ENCODE measurements around the gene OR10K2. TPM values are rescaled to one million over a fixed set of nuclear protein-coding genes. Genes with fewer than 3 reads are reported as not detected.

The OR10K2 gene
- polyA plus RNA-seq (2013, experiment 1 of 2) = not detected
- not detected for polyA plus RNA-seq (2013, experiment 2 of 2)

- Histone ChIP-seq H4K8ac (ENCODE audit: low read depth, low read length) (no peak within 1 kb of the TSS), H3K9ac (ENCODE audit: low read depth, low read length, poor library complexity) (no peak within 1 kb of the TSS), H2AFZ (ENCODE audit: low read length) (no peak within 1 kb of the TSS), H2BK120ac (ENCODE audit: low read depth, low read length) (no peak within 1 kb of the TSS), H3K9me3 (replicated peaks in 1 of 2; ENCODE audit: control insufficient read depth in 2 of 2, insufficient read depth in 1 of 2, low read depth in 1 of 2, low read length in 2 of 2) (no peaks in the 10 kb centered on the region), H3K4me2 (ENCODE audit: insufficient read depth, low read length, poor library complexity, severe bottlenecking) (no peak within 1 kb of the TSS), H2BK5ac (ENCODE audit: low read length) (no peak within 1 kb of the TSS), H3K36me3 (replicated peaks in 1 of 2; ENCODE audit: control insufficient read depth in 2 of 2, insufficient read depth in 2 of 2, low read length in 2 of 2) (no peaks in the 10 kb centered on the region), H3K4me1 (ENCODE audit: control insufficient read depth in 2 of 2, insufficient read depth in 1 of 2, low read depth in 1 of 2, low read length in 2 of 2) (no peaks in the 10 kb centered on the region), H3K23ac (ENCODE audit: low read depth, low read length, poor library complexity) (no peak within 1 kb of the TSS), H2BK12ac (ENCODE audit: low read length) (no peak within 1 kb of the TSS), H4K91ac (ENCODE audit: low read depth, low read length, poor library complexity) (no peak within 1 kb of the TSS), H3K4me3 (ENCODE audit: low read length in 2 of 2) (no peak within 1 kb of the TSS), H2AK5ac (ENCODE audit: low read depth, low read length) (no peak within 1 kb of the TSS), H3K27me3 (ENCODE audit: control insufficient read depth in 3 of 3, insufficient read depth in 3 of 3, low read depth in 1 of 3, low read length in 3 of 3) (no peaks in the 10 kb centered on the region), H3K18ac (ENCODE audit: low read length) (no peak within 1 kb of the TSS), H2BK15ac (ENCODE audit: low read length) (no peak within 1 kb of the TSS), H3K79me1 (ENCODE audit: low read depth, low read length) (no peaks in the 10 kb centered on the region), H3K4ac (ENCODE audit: low read length) (no peak within 1 kb of the TSS), H3K14ac (ENCODE audit: low read length) (no peak within 1 kb of the TSS), H3K27ac (replicated peaks; ENCODE audit: low read length) (no peak within 1 kb of the TSS)
- WGBS, 2 donors (ENCODE audit: extremely low coverage in 2 of 2, insufficient read length in 2 of 2, insufficient replicate concordance in 1 of 2) = no CpG with 5 or more reads among the region's 1 CpG
- DNase-seq (ENCODE audit: low spot score) = no peak
Observed at GRCh38 chr1:158426137-158426536, at the start of gene OR10K2. Gene OR10K2 (minus strand): TSS chr1:158426237. CDS start chr1:158420866, 5,371 bp downstream.

GRCh38 chr1:158471920-158472319 is 45.9 kb upstream of the OR10K2 start, which contains the start of gene OR10R2:
Gene OR10R2 (plus strand): TSS chr1:158472220. CDS start chr1:158472326, 106 bp downstream.
- Histone ChIP-seq H2AK5ac (ENCODE audit: low read depth, low read length) (no peak within 1 kb of the TSS), H4K91ac (ENCODE audit: low read depth, low read length, poor library complexity) (no peak within 1 kb of the TSS), H3K9ac (ENCODE audit: low read depth, low read length, poor library complexity) (no peak within 1 kb of the TSS), H4K8ac (ENCODE audit: low read depth, low read length) (no peak within 1 kb of the TSS), H3K27me3 (ENCODE audit: control insufficient read depth in 3 of 3, insufficient read depth in 3 of 3, low read depth in 1 of 3, low read length in 3 of 3) (no peaks in the 10 kb centered on the region), H3K36me3 (replicated peaks in 1 of 2; ENCODE audit: control insufficient read depth in 2 of 2, insufficient read depth in 2 of 2, low read length in 2 of 2) (no peaks in the 10 kb centered on the region), H3K4me1 (ENCODE audit: control insufficient read depth in 2 of 2, insufficient read depth in 1 of 2, low read depth in 1 of 2, low read length in 2 of 2) (no peaks in the 10 kb centered on the region), H2BK12ac (ENCODE audit: low read length) (no peak within 1 kb of the TSS), H3K14ac (ENCODE audit: low read length) (no peak within 1 kb of the TSS), H3K27ac (replicated peaks; ENCODE audit: low read length) (no peak within 1 kb of the TSS), H3K18ac (ENCODE audit: low read length) (no peak within 1 kb of the TSS), H3K4me2 (ENCODE audit: insufficient read depth, low read length, poor library complexity, severe bottlenecking) (no peak within 1 kb of the TSS), H3K23ac (ENCODE audit: low read depth, low read length, poor library complexity) (no peak within 1 kb of the TSS), H2AFZ (ENCODE audit: low read length) (no peak within 1 kb of the TSS), H3K9me3 (replicated peaks in 1 of 2; ENCODE audit: control insufficient read depth in 2 of 2, insufficient read depth in 1 of 2, low read depth in 1 of 2, low read length in 2 of 2) (no peaks in the 10 kb centered on the region), H3K4me3 (ENCODE audit: low read length in 2 of 2) (no peak within 1 kb of the TSS), H2BK120ac (ENCODE audit: low read depth, low read length) (no peak within 1 kb of the TSS), H3K79me1 (ENCODE audit: low read depth, low read length) (no peaks in the 10 kb centered on the region), H3K4ac (ENCODE audit: low read length) (no peak within 1 kb of the TSS), H2BK5ac (ENCODE audit: low read length) (no peak within 1 kb of the TSS), H2BK15ac (ENCODE audit: low read length) (no peak within 1 kb of the TSS)
- DNase-seq (ENCODE audit: low spot score) = no peak

GRCh38 chr1:158461534-158461933 is 35.5 kb upstream of the OR10K2 start, which contains the start of gene OR10K1:
Gene OR10K1 (plus strand): TSS chr1:158461834. CDS start chr1:158465562, 3,728 bp downstream.
- WGBS, 2 donors (ENCODE audit: extremely low coverage in 2 of 2, insufficient read length in 2 of 2, insufficient replicate concordance in 1 of 2) = no CpG with 5 or more reads among the region's 2 CpGs
- Histone ChIP-seq H3K23ac (ENCODE audit: low read depth, low read length, poor library complexity) (no peak within 1 kb of the TSS), H2BK12ac (ENCODE audit: low read length) (no peak within 1 kb of the TSS), H2AFZ (ENCODE audit: low read length) (no peak within 1 kb of the TSS), H3K36me3 (replicated peaks in 1 of 2; ENCODE audit: control insufficient read depth in 2 of 2, insufficient read depth in 2 of 2, low read length in 2 of 2) (no peaks in the 10 kb centered on the region), H3K4me1 (ENCODE audit: control insufficient read depth in 2 of 2, insufficient read depth in 1 of 2, low read depth in 1 of 2, low read length in 2 of 2) (no peaks in the 10 kb centered on the region), H3K4ac (ENCODE audit: low read length) (no peak within 1 kb of the TSS), H3K79me1 (ENCODE audit: low read depth, low read length) (no peaks in the 10 kb centered on the region), H2BK15ac (ENCODE audit: low read length) (no peak within 1 kb of the TSS), H3K27me3 (ENCODE audit: control insufficient read depth in 3 of 3, insufficient read depth in 3 of 3, low read depth in 1 of 3, low read length in 3 of 3) (no peaks in the 10 kb centered on the region), H2AK5ac (ENCODE audit: low read depth, low read length) (no peak within 1 kb of the TSS), H2BK120ac (ENCODE audit: low read depth, low read length) (no peak within 1 kb of the TSS), H3K9me3 (replicated peaks in 1 of 2; ENCODE audit: control insufficient read depth in 2 of 2, insufficient read depth in 1 of 2, low read depth in 1 of 2, low read length in 2 of 2) (no peaks in the 10 kb centered on the region), H2BK5ac (ENCODE audit: low read length) (no peak within 1 kb of the TSS), H4K91ac (ENCODE audit: low read depth, low read length, poor library complexity) (no peak within 1 kb of the TSS), H3K14ac (ENCODE audit: low read length) (no peak within 1 kb of the TSS), H3K27ac (replicated peaks; ENCODE audit: low read length) (no peak within 1 kb of the TSS), H4K8ac (ENCODE audit: low read depth, low read length) (no peak within 1 kb of the TSS), H3K4me2 (ENCODE audit: insufficient read depth, low read length, poor library complexity, severe bottlenecking) (no peak within 1 kb of the TSS), H3K18ac (ENCODE audit: low read length) (no peak within 1 kb of the TSS), H3K4me3 (ENCODE audit: low read length in 2 of 2) (no peak within 1 kb of the TSS), H3K9ac (ENCODE audit: low read depth, low read length, poor library complexity) (no peak within 1 kb of the TSS)
- no peak for DNase-seq (ENCODE audit: low spot score)

GRCh38 chr1:158458263-158458662 is 32.2 kb upstream of the OR10K2 start:
- H3K79me1 ChIP-seq (ENCODE audit: low read depth, low read length) = no peaks in the 10 kb centered on the region
- no peak for DNase-seq (ENCODE audit: low spot score)
- H2BK120ac ChIP-seq (ENCODE audit: low read depth, low read length) = no peak overlapping the region
- H3K9ac ChIP-seq (ENCODE audit: low read depth, low read length, poor library complexity) = no peak overlapping the region
- H3K27ac ChIP-seq (replicated peaks; ENCODE audit: low read length) = no peak overlapping the region
- no peak overlapping the region for H2BK15ac ChIP-seq (ENCODE audit: low read length)
- no peaks in the 10 kb centered on the region for H3K36me3 ChIP-seq (replicated peaks in 1 of 2; ENCODE audit: control insufficient read depth in 2 of 2, insufficient read depth in 2 of 2, low read length in 2 of 2)
- no peak overlapping the region for H3K4me3 ChIP-seq (ENCODE audit: low read length in 2 of 2)
- H3K4me2 ChIP-seq (ENCODE audit: insufficient read depth, low read length, poor library complexity, severe bottlenecking) = no peak overlapping the region
- no peak overlapping the region for H3K23ac ChIP-seq (ENCODE audit: low read depth, low read length, poor library complexity)
- no peak overlapping the region for H4K8ac ChIP-seq (ENCODE audit: low read depth, low read length)
- no peak overlapping the region for H3K4ac ChIP-seq (ENCODE audit: low read length)
- no peak overlapping the region for H3K18ac ChIP-seq (ENCODE audit: low read length)
- no peaks in the 10 kb centered on the region for H3K27me3 ChIP-seq (ENCODE audit: control insufficient read depth in 3 of 3, insufficient read depth in 3 of 3, low read depth in 1 of 3, low read length in 3 of 3)
- H3K14ac ChIP-seq (ENCODE audit: low read length) = no peak overlapping the region
- no peak overlapping the region for H2AFZ ChIP-seq (ENCODE audit: low read length)
- no peak overlapping the region for H2BK12ac ChIP-seq (ENCODE audit: low read length)
- H2AK5ac ChIP-seq (ENCODE audit: low read depth, low read length) = no peak overlapping the region
- no peaks in the 10 kb centered on the region for H3K4me1 ChIP-seq (ENCODE audit: control insufficient read depth in 2 of 2, insufficient read depth in 1 of 2, low read depth in 1 of 2, low read length in 2 of 2)
- H3K9me3 ChIP-seq (replicated peaks in 1 of 2; ENCODE audit: control insufficient read depth in 2 of 2, insufficient read depth in 1 of 2, low read depth in 1 of 2, low read length in 2 of 2) = no peaks in the 10 kb centered on the region
- H2BK5ac ChIP-seq (ENCODE audit: low read length) = no peak overlapping the region
- no peak overlapping the region for H4K91ac ChIP-seq (ENCODE audit: low read depth, low read length, poor library complexity)

Data from neuronal stem cell (in vitro differentiated cells).